Stimulated activated CD4-positive, alpha-beta T cell treated with anti-CD3 and anti-CD28 coated beads, Interleukin-2, amount 100 ng/mL, for 48 hours (primary cell): ENCODE measurements around the gene GCHFR.

Experiments used
- DNase-seq, 2 donors: peaks; one replicate each; pipeline ENCODE4 v3.0.0-alpha.2; 2020

Gene GCHFR

DNA sequence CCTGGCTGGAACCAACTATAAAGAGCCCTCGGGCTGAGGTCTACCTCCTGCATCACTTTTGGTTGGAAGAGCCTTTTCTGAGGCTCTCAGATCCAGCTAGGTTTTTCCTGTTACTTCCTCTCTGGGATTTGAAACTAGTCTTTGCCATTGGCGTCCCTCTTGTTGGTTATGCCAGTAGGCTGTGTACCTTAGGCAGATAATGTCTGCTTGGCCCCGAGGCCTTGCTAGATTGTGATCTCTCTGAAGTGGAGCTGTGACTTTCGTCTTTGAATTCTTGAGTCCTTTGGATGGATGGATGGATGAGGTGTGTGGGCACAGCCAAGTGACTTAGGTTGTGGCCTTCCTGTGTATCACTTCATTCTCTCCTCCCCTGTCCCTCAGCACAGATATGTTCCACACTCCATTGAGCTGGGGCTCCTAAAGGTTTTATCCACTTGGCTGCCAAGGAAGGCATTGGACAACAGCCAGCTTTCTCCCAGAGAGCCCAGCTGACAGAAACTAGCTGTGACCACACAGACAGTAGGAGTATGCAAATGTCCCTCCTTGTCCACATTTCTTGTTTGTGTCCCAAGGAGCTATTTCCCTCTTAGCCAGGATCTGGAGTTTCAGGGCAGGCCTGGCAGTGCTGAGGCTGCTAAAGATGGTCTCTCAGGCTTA lies 51.3 kb downstream of the GCHFR start:
- DNase-seq: no peak
